SK-N-MC (cell line): ENCODE measurements around the gene S100A6.

Experiments
- DNase-seq: peaks from one replicate; pipeline ENCODE4 v3.0.0-alpha.2; 2011; ENCODE audit warnings: low read depth, low spot score
- H3K27ac ChIP-seq: fragments of 200-600 bp; sonication (generic); 2 replicates; pipeline ENCODE4 v1.5.1; 2016; ENCODE audit warnings: mixed run types
- H3K36me3 ChIP-seq: fragments of 200-600 bp; sonication (generic); 2 replicates; pipeline ENCODE4 v1.6.1; 2017; ENCODE audit warnings: antibody characterized with exemption, low read length, mixed read lengths; ENCODE audit not compliant: insufficient read depth
- H3K4me3 ChIP-seq: fragments of 200-600 bp; sonication (generic); 2 replicates; pipeline ENCODE4 v1.5.1; 2016
- H3K9ac ChIP-seq: fragments of 200-600 bp; sonication (generic); 2 replicates; pipeline ENCODE4 v1.8.0; 2017; ENCODE audit warnings: mixed run types, mixed read lengths; ENCODE audit not compliant: insufficient read length
- H3K9me3 ChIP-seq: fragments of 200-600 bp; sonication (generic); 2 replicates; pipeline ENCODE4 v1.6.1; 2017; ENCODE audit warnings: low read depth, mild to moderate bottlenecking, antibody characterized with exemption, low read length, moderate library complexity, mixed read lengths
- EZH2 ChIP-seq: fragments of 200-600 bp; sonication (generic); IDR thresholded peaks from one replicate; pipeline ENCODE4 v1.6.1; 2017; ENCODE audit warnings: antibody characterized with exemption
- FOXP2 ChIP-seq: optimal IDR thresholded peaks from 2 replicates; pipeline ENCODE3; 2011; ENCODE audit warnings: mild to moderate bottlenecking, moderate library complexity; ENCODE audit not compliant: insufficient read depth; ENCODE audit errors: extremely low read length, control extremely low read depth
- POLR2AphosphoS5 ChIP-seq: IDR thresholded peaks from 2 replicates; pipeline ENCODE4 v1.6.1; 2012; ENCODE audit warnings: mild to moderate bottlenecking, low read depth, low read length, borderline replicate concordance

The S100A6 gene

GRCh38 chr1:153553830-153554541, 18.2 kb upstream of the S100A6 start:
- Histone ChIP-seq H3K4me3 (no peak overlapping the region), H3K9ac (no peak overlapping the region), H3K9me3 (no peaks in the 10 kb centered on the region), H3K27ac (no peak overlapping the region), H3K36me3 (no peaks in the 10 kb centered on the region)
- DNase-seq = no peak
- TF ChIP-seq EZH2 (no peak), POLR2AphosphoS5 (no peak), FOXP2 (no peak)

GRCh38 chr1:153553096-153553495, 17.3 kb upstream of the S100A6 start:
- H3K27ac ChIP-seq = no peak overlapping the region
- H3K9me3 ChIP-seq = no peaks in the 10 kb centered on the region
- no peak for TF ChIP-seq EZH2
- no peak overlapping the region for H3K9ac ChIP-seq
- DNase-seq = no peak
- H3K36me3 ChIP-seq = no peaks in the 10 kb centered on the region
- H3K4me3 ChIP-seq = no peak overlapping the region

- Histone ChIP-seq H3K4me3 (no peak overlapping the region), H3K9me3 (no peaks in the 10 kb centered on the region), H3K9ac (no peak overlapping the region), H3K27ac (no peak overlapping the region), H3K36me3 (no peaks in the 10 kb centered on the region)
- no peak for DNase-seq
- TF ChIP-seq FOXP2 (no peak), POLR2AphosphoS5 (no peak), EZH2 (no peak)
Observed at GRCh38 chr1:153552335-153552734, 16.5 kb upstream of the S100A6 start.

- TF ChIP-seq EZH2 (no peak), POLR2AphosphoS5 (no peak), FOXP2 (no peak)
- Histone ChIP-seq H3K27ac (no peak overlapping the region), H3K9me3 (no peaks in the 10 kb centered on the region), H3K9ac (no peak overlapping the region), H3K4me3 (no peak overlapping the region), H3K36me3 (no peaks in the 10 kb centered on the region)
- no peak for DNase-seq
Observed at GRCh38 chr1:153550827-153551500, 15.2 kb upstream of the S100A6 start.

- no peak overlapping the region for H3K9ac ChIP-seq
- TF ChIP-seq POLR2AphosphoS5 (no peak), FOXP2 (no peak), EZH2 (no peak)
- H3K27ac ChIP-seq = no peak overlapping the region
- no peaks in the 10 kb centered on the region for H3K36me3 ChIP-seq
- H3K9me3 ChIP-seq = no peaks in the 10 kb centered on the region
- no peak for DNase-seq
- H3K4me3 ChIP-seq = no peak overlapping the region
Observed at GRCh38 chr1:153550398-153550758, 14.6 kb upstream of the S100A6 start.

GRCh38 chr1:153549741-153550397, 14.1 kb upstream of the S100A6 start:
- no peak for TF ChIP-seq POLR2AphosphoS5
- no peak for TF ChIP-seq EZH2
- no peak for TF ChIP-seq FOXP2
- H3K36me3 ChIP-seq = no peaks in the 10 kb centered on the region
- DNase-seq = no peak
- H3K9ac ChIP-seq = no peak overlapping the region
- no peak overlapping the region for H3K27ac ChIP-seq
- no peak overlapping the region for H3K4me3 ChIP-seq
- H3K9me3 ChIP-seq = no peaks in the 10 kb centered on the region

GRCh38 chr1:153548722-153549688, 13.2 kb upstream of the S100A6 start, which contains the start of gene S100A3:
Gene S100A3, minus strand, starts transcription at chr1:153549258. Its CDS starts 773 bp downstream, at chr1:153548485.
- DNase-seq = no peak
- no peak within 1 kb of the TSS for H3K4me3 ChIP-seq
- no peak for TF ChIP-seq POLR2AphosphoS5
- no peak for TF ChIP-seq FOXP2
- TF ChIP-seq EZH2 = no peak
- no peaks in the 10 kb centered on the region for H3K9me3 ChIP-seq
- no peak within 1 kb of the TSS for H3K9ac ChIP-seq
- no peak within 1 kb of the TSS for H3K27ac ChIP-seq
- no peaks in the 10 kb centered on the region for H3K36me3 ChIP-seq
